GM18870 (cell line): ENCODE data around the gene PCDHB13.

Experiments
- ATAC-seq: cut with Tn5 transposase; IDR thresholded peaks from one replicate; pipeline ENCODE4 v1.9.1; 2021; ENCODE audit warnings: moderate library complexity; ENCODE audit not compliant: unreplicated experiment

PCDHB13 gene

DNA sequence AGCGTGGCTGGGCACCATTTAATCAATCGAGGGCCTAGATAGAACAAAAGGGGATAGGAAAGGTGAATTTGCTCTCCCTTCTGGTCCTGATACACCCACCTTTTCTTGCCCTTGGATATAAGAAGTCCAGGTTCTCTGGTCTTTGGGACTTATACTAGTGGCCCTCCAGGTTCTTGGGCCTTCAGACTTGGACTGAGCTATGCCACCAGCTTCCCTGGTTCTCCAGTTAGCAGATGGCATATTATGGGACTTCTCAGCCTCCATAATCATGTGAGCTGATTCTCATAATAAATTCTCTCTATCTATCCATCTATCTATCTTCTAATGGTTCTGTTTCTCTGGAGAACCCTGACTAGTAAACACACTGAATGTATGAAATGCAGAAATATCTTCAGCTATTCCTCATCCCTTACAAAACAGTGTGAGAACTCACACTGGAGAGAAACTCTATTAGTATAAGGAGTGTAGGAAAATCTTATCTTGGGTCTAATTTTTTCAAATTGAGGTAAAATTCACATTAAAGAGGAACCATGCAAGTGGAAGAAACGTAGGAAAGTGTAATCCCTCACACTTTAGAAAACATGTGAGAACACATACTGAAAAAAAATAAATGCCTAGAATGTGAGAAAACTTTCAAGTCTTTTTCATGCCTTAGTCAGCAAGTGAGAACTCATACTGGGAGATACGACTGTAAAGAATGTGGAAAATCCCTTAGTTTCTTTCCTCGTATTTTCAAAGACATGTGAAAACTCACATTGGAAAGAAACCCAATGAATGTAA lies 46.9 kb downstream of the PCDHB13 start:
- ATAC-seq: no peak

DNA sequence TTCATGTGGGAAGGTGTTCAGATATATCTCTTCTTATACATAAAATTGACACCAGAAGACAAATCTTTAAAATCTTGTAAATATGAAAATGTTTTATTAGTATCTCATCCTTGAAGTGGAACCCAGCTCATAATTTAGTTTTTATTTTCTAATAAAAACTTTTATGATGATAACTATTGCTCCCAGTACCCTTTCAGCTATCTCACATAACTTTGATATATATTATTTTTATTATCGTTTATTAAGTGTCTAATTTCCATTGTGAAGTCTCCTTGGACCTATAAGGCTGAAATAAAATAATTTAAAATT lies 47.5 kb downstream of the PCDHB13 start:
- ATAC-seq: no peak
